ENCODE data around the gene GBGT1. TPM values are rescaled to one million over a fixed set of nuclear protein-coding genes. Genes with fewer than 3 reads are reported as not detected.

Gene GBGT1
- total RNA-seq, 1 donor from 2014 or later, result 6.6 TPM

DNA sequence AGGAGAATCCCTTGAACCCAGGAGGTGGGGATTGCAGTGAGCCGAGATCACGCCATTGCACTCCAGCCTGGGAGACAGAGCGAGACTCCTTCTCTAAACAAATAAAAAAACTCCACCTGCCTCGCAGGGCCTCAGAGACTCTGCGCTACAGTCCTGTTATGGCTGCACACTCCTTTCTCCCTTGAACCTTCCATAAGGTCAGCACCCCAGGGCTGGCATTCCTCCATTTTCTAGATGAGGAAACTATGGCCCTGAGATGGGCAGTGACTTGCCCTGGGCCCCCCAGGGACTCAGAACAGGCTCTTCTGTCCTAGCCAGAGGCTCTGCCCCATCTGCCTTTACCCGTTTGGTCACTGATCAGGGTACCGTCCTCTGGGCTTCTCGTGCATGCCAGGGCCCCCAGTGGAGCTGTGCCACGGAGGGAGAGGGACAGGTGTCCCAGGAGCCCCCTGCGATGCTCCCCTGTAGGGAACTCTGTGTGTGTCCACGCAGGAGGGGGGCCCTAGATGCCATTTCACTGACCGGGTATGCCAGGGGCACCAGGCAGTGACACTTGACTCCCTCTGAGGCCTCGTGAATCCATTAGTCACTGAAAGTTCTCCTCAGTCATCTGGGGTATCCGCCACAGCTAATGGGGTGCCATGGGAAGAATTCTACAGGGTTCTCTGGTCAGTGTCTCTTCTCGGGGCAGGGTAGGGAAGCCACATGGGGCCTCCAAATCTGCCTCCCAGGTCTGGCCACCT is 58.8 kb downstream of the GBGT1 start:
- DNase-seq (ENCODE audit: extremely low read depth, low read depth, low spot score), result no peak

DNA sequence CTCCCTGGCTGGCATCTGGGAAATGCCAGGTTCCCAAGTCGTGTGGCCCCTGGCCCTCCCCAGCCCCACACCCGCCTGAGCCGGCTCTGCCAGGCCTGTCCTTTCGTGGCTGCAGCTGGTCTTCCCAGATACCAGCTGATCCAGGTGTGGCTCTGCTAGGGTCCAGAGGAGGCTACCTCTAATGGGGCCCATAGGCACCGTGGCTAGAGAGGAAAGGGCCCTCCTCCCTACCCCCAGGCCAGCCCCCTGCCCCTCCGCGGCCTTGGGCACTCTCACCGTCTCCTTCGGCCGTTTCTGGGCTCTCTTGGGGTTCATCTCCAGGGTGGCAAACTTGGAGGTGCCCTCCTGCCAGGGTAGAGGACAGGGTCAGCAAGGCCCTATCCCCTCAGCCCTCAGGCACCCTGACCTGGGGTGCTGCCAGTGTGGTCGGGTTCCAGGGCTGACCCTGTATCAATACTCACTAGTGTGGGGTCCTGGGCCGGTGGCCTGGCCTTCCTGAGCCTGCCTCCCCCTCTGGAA is 59.7 kb downstream of the GBGT1 start:
- DNase-seq (ENCODE audit: extremely low read depth, low read depth, low spot score), result no peak

DNA sequence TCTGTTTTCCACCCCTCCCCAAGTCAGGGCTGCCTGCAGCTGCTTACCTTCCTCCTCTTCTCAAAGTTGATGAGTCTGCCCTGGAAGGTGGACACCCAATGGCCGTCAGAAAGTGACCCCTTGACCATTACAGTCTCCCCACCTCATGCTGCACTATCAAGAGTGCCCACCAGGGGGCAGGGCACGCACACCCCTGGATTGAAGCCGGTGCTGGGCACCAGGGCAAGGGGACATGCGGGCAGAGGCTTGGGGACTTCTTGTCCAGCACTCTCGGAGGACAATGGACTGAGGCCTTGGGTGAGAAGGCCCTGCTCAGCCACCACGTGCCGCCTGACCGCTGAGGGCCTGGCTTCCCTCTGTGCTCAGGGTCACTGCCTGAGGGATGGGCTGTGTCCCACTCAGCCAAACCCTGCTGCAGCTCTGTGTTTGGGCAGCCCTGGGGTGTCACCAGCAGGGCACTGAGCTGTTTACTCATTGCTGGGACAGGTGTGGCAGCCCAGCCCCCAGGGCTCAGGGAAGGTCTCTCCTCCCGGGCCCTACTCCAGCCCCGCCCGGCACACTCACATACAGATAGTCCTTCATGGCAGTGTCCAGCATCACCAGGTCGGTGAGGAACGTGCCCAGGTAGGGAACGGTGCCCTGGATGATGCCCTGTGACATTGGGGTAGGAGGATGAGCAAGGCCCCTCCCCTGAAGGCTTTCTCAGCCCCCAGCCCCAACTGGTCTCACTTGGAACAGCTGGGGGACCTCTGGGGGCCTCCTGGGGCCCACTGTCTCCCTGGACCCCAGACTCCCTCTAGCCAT is 60.3 kb downstream of the GBGT1 start:
- DNase-seq (ENCODE audit: extremely low read depth, low read depth, low spot score), result no peak

Other genes starting within 250 kb of the GBGT1 start
- 25.0 and 37.1 TPM in 2 replicates for gene TSC1, start 219.3 kb downstream of the GBGT1 start, total RNA-seq
- gene GFI1B, start 185.2 kb downstream of the GBGT1 start, total RNA-seq, result not detected in 2 replicates
- gene GTF3C5, start 132.9 kb downstream of the GBGT1 start, total RNA-seq, result 60.6 and 72.7 TPM in 2 replicates
- gene CEL, start 101.9 kb downstream of the GBGT1 start, total RNA-seq, result 0.34 and 0.99 TPM in 2 replicates
- gene RALGDS, start 42.7 kb downstream of the GBGT1 start, total RNA-seq, result 65.7 and 99.4 TPM in 2 replicates
- not detected in 2 replicates for gene OBP2B, start 45.3 kb upstream of the GBGT1 start, total RNA-seq
- under 0.01 and 0.05 TPM in 2 replicates for gene ABO, start 111.3 kb upstream of the GBGT1 start, total RNA-seq
- gene SURF6, start 172.3 kb upstream of the GBGT1 start, total RNA-seq, result 17.1 and 22.9 TPM in 2 replicates
- gene MED22, start 184.2 kb upstream of the GBGT1 start, total RNA-seq, result 21.9 and 27.5 TPM in 2 replicates
- gene RPL7A, start 184.3 kb upstream of the GBGT1 start, total RNA-seq, result 1,807 and 2,930 TPM in 2 replicates
- gene SURF1, start 192.6 kb upstream of the GBGT1 start, total RNA-seq, result 16.6 and 27.0 TPM in 2 replicates
- 21.0 and 24.4 TPM in 2 replicates for gene SURF2, start 192.6 kb upstream of the GBGT1 start, total RNA-seq
- 238 and 281 TPM in 2 replicates for gene SURF4, start 212.1 kb upstream of the GBGT1 start, total RNA-seq
- gene STKLD1, start 212.5 kb upstream of the GBGT1 start, total RNA-seq, result 0.06 and 0.34 TPM in 2 replicates